ENCODE results near the gene OSBPL6. TPM values are rescaled to one million over a fixed set of nuclear protein-coding genes. Genes with fewer than 3 reads are reported as not detected.

The OSBPL6 gene
- total and polyA plus RNA-seq, 2 of the 13 experiments (the other 11 are each of a cell fraction or from before 2014, with no cell fraction given), result 0.03 to 0.11 TPM

GRCh38 chr2:178414266-178415247, 220.2 kb downstream of the OSBPL6 start (continued):
- no peak for TF ChIP-seq ZBTB40 (IDR thresholded peaks at IDR 0.05)
- TF ChIP-seq ZBTB40 (CRISPR knock-in tag; IDR thresholded peaks at IDR 0.05), result no peak
- no peak for TF ChIP-seq ZNF563 (CRISPR knock-in tag; IDR thresholded peaks at IDR 0.05)
- no peak for TF ChIP-seq ZFP62 (CRISPR knock-in tag; IDR thresholded peaks at IDR 0.05)
- no peak for TF ChIP-seq PHB2 (IDR thresholded peaks at IDR 0.05; ENCODE audit: partially characterized antibody)
- no peak for TF ChIP-seq ZFYVE20 (CRISPR knock-in tag; IDR thresholded peaks at IDR 0.05; ENCODE audit: borderline replicate concordance, low read depth)
- no peak for TF ChIP-seq ZNF589 (CRISPR knock-in tag; conservative IDR thresholded peaks at IDR 0.05)
- no peak for TF ChIP-seq NFIB (CRISPR knock-in tag; IDR thresholded peaks at IDR 0.05; ENCODE audit: borderline replicate concordance)
- no peak for TF ChIP-seq POGK (CRISPR knock-in tag; conservative IDR thresholded peaks at IDR 0.05)
- TF ChIP-seq ZNF354B (CRISPR knock-in tag; IDR thresholded peaks at IDR 0.05), result peak; percentile 69; the same call in 1 of the 2 replicates
- TF ChIP-seq CBX2 (IDR thresholded peaks at IDR 0.05; ENCODE audit: low read depth, low read length), result no peak
- TF ChIP-seq CBX2 (CRISPR knock-in tag; IDR thresholded peaks at IDR 0.05; ENCODE audit: low read depth), result peak; percentile 71; the same call in 1 of the 2 replicates
- no peak for TF ChIP-seq ZNF329 (CRISPR knock-in tag; IDR thresholded peaks at IDR 0.05; ENCODE audit: low read depth)
- TF ChIP-seq ZNF296 (CRISPR knock-in tag; conservative IDR thresholded peaks at IDR 0.05), result no peak
- no peak for TF ChIP-seq ZNF776 (CRISPR knock-in tag; IDR thresholded peaks at IDR 0.05)
- no peak for TF ChIP-seq ZSCAN25 (CRISPR knock-in tag; IDR thresholded peaks at IDR 0.05)
